ENCODE measurements around the gene PLIN1. TPM values are rescaled to one million over a fixed set of nuclear protein-coding genes. Genes with fewer than 3 reads are reported as not detected.

Gene PLIN1
- total RNA-seq, 1 experiment from 2014 or later: 0.09 TPM

- WGBS (ENCODE audit: extremely low coverage, insufficient read length, low lambda C conversion rate): no CpG with 5 or more reads among the region's 37 CpGs
- H3K27ac Mint-ChIP-seq: no peak overlapping the region
- Histone ChIP-seq H2AK5ac (ENCODE audit: insufficient read length, low read length) (no peak overlapping the region), H2BK5ac (ENCODE audit: insufficient read length, low read length) (no peak overlapping the region), H2BK15ac (ENCODE audit: low read depth, low read length) (no peak overlapping the region), H3K27ac (ENCODE audit: insufficient read length, low read depth, low read length) (no peak overlapping the region), H3K27me3 (ENCODE audit: insufficient read depth, low read length) (no peaks in the 10 kb centered on the region), H4K5ac (ENCODE audit: insufficient read length, low read depth, low read length) (no peak overlapping the region), H3K79me1 (ENCODE audit: insufficient read depth, low read depth, low read length, poor library complexity, severe bottlenecking) (no peaks in the 10 kb centered on the region), H3K4me1 (ENCODE audit: insufficient read depth, low read length) (no peaks in the 10 kb centered on the region), H3K79me2 (ENCODE audit: insufficient read depth, low read length) (no peaks in the 10 kb centered on the region; the same call in 1 of the 2 replicates), H3K23me2 (ENCODE audit: insufficient read length, low read depth, low read length, poor library complexity, severe bottlenecking) (no peaks in the 10 kb centered on the region), H4K8ac (replicated peaks; ENCODE audit: insufficient read length, low read depth, low read length) (no peak overlapping the region), H3K23ac (ENCODE audit: insufficient read length, low read depth, low read length) (no peak overlapping the region), H3K56ac (ENCODE audit: insufficient read length, low read depth, low read length) (no peak overlapping the region), H3T11ph (ENCODE audit: low read length) (no peak overlapping the region), H2BK120ac (ENCODE audit: low read depth, low read length, poor library complexity, severe bottlenecking) (no peak overlapping the region), H3K4me2 (ENCODE audit: insufficient read depth, insufficient read length, low read length) (no peak overlapping the region), H2BK12ac (ENCODE audit: insufficient read length, low read depth, low read length) (no peak overlapping the region), H2BK20ac (ENCODE audit: low read depth, low read length, poor library complexity, severe bottlenecking) (no peak overlapping the region), H4K20me1 (ENCODE audit: control insufficient read depth, insufficient read depth, insufficient read length) (no peaks in the 10 kb centered on the region), H2AFZ (ENCODE audit: low read length) (no peak overlapping the region), H3K18ac (ENCODE audit: insufficient read length, low read depth, low read length) (no peak overlapping the region), H3K14ac (ENCODE audit: insufficient read depth, low read length) (no peak overlapping the region), H3K9me3 (ENCODE audit: control insufficient read depth, low read depth, low read length) (no peaks in the 10 kb centered on the region), H3K4ac (ENCODE audit: low read depth, low read length) (no peak overlapping the region), H3K9ac (ENCODE audit: extremely low read depth, insufficient read length, low read length) (no peak overlapping the region), H4K91ac (ENCODE audit: insufficient read length, low read depth, low read length) (no peak overlapping the region)
- peaks cover 3 to 7% of the 10 kb centered on the region in 2 experiments for H3K4me1 Mint-ChIP-seq
- H3K9me3 Mint-ChIP-seq: no peaks in the 10 kb centered on the region
- H3K36me3 Mint-ChIP-seq (ENCODE audit: insufficient read depth in 1 of 3, low read depth in 3 of 3): peaks cover 16 to 48% (median 40%) of the 10 kb centered on the region in 3 experiments; a peak in 6 of 7 replicates
- H3K4me3 Mint-ChIP-seq: no peak overlapping the region
- no peaks in the 10 kb centered on the region for H3K27me3 Mint-ChIP-seq (ENCODE audit: low read depth)
- no peak for DNase-seq
- TF ChIP-seq CTCF (conservative IDR thresholded peaks at IDR 0.05): no peak
Observed at GRCh38 chr15:89649013-89649625, 30.0 kb downstream of the PLIN1 start.
